BLaER1 treated with 17β-estradiol and CSF1 and Interleukin-3, amounts not matched to agents 10 nM and 100 nM (cell line): Measurements from ENCODE around the gene IMMP2L.

ENCODE experiments used
- H3K27ac ChIP-seq, 11 experiments: shearing (Covaris generic); formaldehyde crosslinking; 2 replicates each; pipeline ENCODE4 v1.8.1; 2022
- H3K27me3 ChIP-seq, 11 experiments: shearing (Covaris generic); formaldehyde crosslinking; 2 replicates each; pipeline ENCODE4 v1.8.1; 2022
- H3K36me3 ChIP-seq, 11 experiments: shearing (Covaris generic); formaldehyde crosslinking; 2 replicates each; pipeline ENCODE4 v1.8.1; 2022
- H3K4me1 ChIP-seq, 10 experiments: shearing (Covaris generic); formaldehyde crosslinking; 2 replicates each; pipeline ENCODE4 v1.8.1; 2022
- H3K4me2 ChIP-seq, 11 experiments: shearing (Covaris generic); formaldehyde crosslinking; 2 replicates each; pipeline ENCODE4 v1.8.1; 2022
- H3K4me3 ChIP-seq, 10 experiments: shearing (Covaris generic); formaldehyde crosslinking; 2 replicates each; pipeline ENCODE4 v1.8.1; 2022
- H3K9ac ChIP-seq, 11 experiments: shearing (Covaris generic); formaldehyde crosslinking; 2 replicates each; pipeline ENCODE4 v1.8.1; 2022
- H3K9me3 ChIP-seq, 11 experiments: shearing (Covaris generic); formaldehyde crosslinking; replicated peaks in 1 of 11; 2 replicates each; pipeline ENCODE4 v1.8.1; 2022
- H4K20me1 ChIP-seq, 11 experiments: shearing (Covaris generic); formaldehyde crosslinking; 2 replicates each; pipeline ENCODE4 v1.8.1; 2022
- Cebpa-rat ChIP-seq, 11 experiments: shearing (Covaris generic); IDR thresholded peaks; 2 replicates each; pipeline ENCODE4 v1.8.1; 2022

The IMMP2L gene

DNA sequence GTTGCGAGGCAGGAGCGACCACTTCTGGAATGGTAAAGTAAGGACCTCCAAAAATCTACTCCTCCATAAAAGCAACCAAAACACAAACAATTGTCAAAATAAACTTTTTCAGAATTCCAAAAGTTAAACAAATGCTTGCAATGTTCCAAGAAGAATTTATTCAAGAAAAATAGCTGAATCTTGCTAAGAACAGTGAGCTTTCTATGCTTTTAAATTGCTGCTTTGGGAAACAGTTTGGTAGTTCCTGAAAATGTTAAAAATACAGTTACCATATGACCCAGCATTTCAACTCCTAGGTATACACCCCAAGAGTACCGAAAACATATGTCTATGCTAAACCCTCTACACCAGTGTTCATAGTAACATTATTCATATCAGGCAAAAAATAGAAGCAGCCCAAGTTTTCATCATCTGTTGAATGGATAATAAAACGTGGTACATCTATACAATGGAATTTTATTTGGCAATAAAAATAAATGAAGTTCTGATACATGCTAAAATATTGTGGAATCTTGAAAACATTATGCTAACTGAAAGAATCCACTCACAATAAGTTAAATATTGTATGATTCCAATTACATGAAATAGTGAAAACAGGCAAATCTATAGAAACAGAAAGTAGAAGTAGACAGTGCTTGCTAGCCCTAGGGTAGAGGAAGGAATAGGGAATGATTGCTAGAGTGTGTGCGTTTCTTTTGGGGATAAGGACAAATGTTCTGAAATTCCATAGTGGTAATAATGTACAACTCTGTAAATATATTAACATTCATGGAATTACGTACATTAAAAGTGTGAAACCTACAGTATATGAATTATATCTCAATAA lies 414.4 kb downstream of the IMMP2L start:
- H3K9me3 ChIP-seq, result no peaks in the 10 kb centered on the region
- H3K27me3 ChIP-seq, result no peaks in the 10 kb centered on the region
- H4K20me1 ChIP-seq, result no peaks in the 10 kb centered on the region
- H3K36me3 ChIP-seq, result no peaks in the 10 kb centered on the region
- peaks cover 0 to 12% (median 0%) of the 10 kb centered on the region in 10 experiments; a peak in 2 of 20 replicates for H3K4me1 ChIP-seq
- no peak overlapping the region for H3K27ac ChIP-seq
- no peak for TF ChIP-seq Cebpa-rat (IDR thresholded peaks at IDR 0.05)
- H3K4me2 ChIP-seq, result no peak overlapping the region
- H3K4me3 ChIP-seq, result no peak overlapping the region
- no peak overlapping the region for H3K9ac ChIP-seq

- H4K20me1 ChIP-seq, result no peaks in the 10 kb centered on the region
- no peaks in the 10 kb centered on the region for H3K27me3 ChIP-seq
- no peaks in the 10 kb centered on the region for H3K9me3 ChIP-seq
- TF ChIP-seq Cebpa-rat (IDR thresholded peaks at IDR 0.05), result no peak
- no peak overlapping the region for H3K27ac ChIP-seq
- no peak overlapping the region for H3K4me2 ChIP-seq
- H3K9ac ChIP-seq, result no peak overlapping the region
- H3K4me1 ChIP-seq, result peaks cover 0 to 12% (median 0%) of the 10 kb centered on the region in 10 experiments; a peak in 2 of 20 replicates
- no peaks in the 10 kb centered on the region for H3K36me3 ChIP-seq
- no peak overlapping the region for H3K4me3 ChIP-seq
These were observed 416.2 kb downstream of the IMMP2L start for GRCh38 chr7:111146136-111146535.

- Histone ChIP-seq H3K27me3 (no peaks in the 10 kb centered on the region), H3K36me3 (no peaks in the 10 kb centered on the region), H3K9ac (no peak overlapping the region), H3K4me1 (peaks cover 0 to 14% (median 0%) of the 10 kb centered on the region in 10 experiments; a peak in 2 of 20 replicates), H3K9me3 (no peaks in the 10 kb centered on the region), H3K27ac (no peak overlapping the region), H4K20me1 (no peaks in the 10 kb centered on the region), H3K4me3 (no peak overlapping the region), H3K4me2 (no peak overlapping the region)
- no peak for TF ChIP-seq Cebpa-rat (IDR thresholded peaks at IDR 0.05)
These were observed 416.8 kb downstream of the IMMP2L start for GRCh38 chr7:111145472-111145871.

- peaks cover 7 to 50% (median 13%) of the 10 kb centered on the region in 10 experiments; a peak in 18 of 20 replicates for H3K4me1 ChIP-seq
- no peak overlapping the region for H3K9ac ChIP-seq
- H3K27ac ChIP-seq, result peak overlapping the region in 1 of 11 experiments; percentile 80; a peak in 1 of 22 replicates
- H3K27me3 ChIP-seq, result no peaks in the 10 kb centered on the region
- H3K4me2 ChIP-seq, result 0 out of 22 replicates have a peak overlapping the region, but pooled peaks of 1 of the 11 experiments have one; percentile 8
- H3K4me3 ChIP-seq, result no peak overlapping the region
- TF ChIP-seq Cebpa-rat (IDR thresholded peaks at IDR 0.05), result no peak
- H3K36me3 ChIP-seq, result no peaks in the 10 kb centered on the region
- H3K9me3 ChIP-seq, result no peaks in the 10 kb centered on the region
- no peaks in the 10 kb centered on the region for H4K20me1 ChIP-seq
These were observed 422.0 kb downstream of the IMMP2L start for GRCh38 chr7:111140091-111140865.

DNA sequence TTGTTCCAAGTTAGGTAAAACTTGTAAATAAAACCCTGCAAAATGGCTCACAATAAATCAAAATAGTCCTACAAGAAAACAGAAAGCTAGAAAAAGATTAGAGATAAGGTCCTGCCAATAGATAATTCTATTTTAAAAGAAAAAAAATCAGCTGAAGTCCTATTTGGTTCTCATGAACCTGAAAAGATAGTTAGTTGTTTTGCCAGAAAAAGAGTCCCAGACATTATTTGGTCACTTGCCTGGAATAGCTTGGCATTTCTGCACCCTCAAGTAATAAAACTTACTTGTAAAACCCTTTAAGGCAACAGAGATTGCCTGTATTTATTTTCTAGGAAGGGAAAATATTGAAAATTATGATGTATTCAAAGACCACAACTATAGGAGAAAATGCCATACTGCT lies 423.7 kb downstream of the IMMP2L start:
- Histone ChIP-seq H3K4me1 (peaks cover 7 to 41% (median 13%) of the 10 kb centered on the region in 10 experiments; a peak in 18 of 20 replicates), H3K9me3 (no peaks in the 10 kb centered on the region), H3K36me3 (no peaks in the 10 kb centered on the region), H3K4me2 (peak overlapping the region; percentile 8 to 82 (median 38); a peak in 17 of 22 replicates), H3K27me3 (no peaks in the 10 kb centered on the region), H3K27ac (peak overlapping the region in 4 of 11 experiments; percentile 59 to 80 (median 68); a peak in 6 of 22 replicates), H3K9ac (peak overlapping the region in 2 of 11 experiments; percentile 49 to 60; a peak in 2 of 22 replicates), H4K20me1 (no peaks in the 10 kb centered on the region), H3K4me3 (no peak overlapping the region)
- no peak for TF ChIP-seq Cebpa-rat (IDR thresholded peaks at IDR 0.05)

DNA sequence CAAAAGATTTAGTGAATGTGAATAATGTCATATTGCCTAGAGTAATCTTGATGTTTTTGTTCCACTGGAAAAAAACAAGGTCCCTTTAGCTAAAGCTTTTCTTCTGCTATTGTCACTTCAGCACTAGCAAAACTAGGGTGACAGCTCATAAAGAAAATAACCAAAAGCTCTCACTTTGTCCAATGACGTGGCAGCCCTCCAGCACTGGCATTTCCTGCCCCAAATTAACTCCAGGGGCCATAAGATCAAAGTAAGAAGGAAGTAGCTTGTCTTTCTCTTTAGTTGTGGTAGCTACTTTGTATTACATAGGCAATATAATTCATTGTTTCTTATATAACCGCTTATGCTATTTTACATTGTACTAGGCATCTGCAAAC lies 424.1 kb downstream of the IMMP2L start:
- peak overlapping the region in 3 of 11 experiments; percentile 39 to 60 (median 49); a peak in 5 of 22 replicates for H3K9ac ChIP-seq
- peak overlapping the region in 5 of 11 experiments; percentile 1 to 80 (median 62); a peak in 8 of 22 replicates for H3K27ac ChIP-seq
- no peaks in the 10 kb centered on the region for H4K20me1 ChIP-seq
- no peaks in the 10 kb centered on the region for H3K36me3 ChIP-seq
- H3K27me3 ChIP-seq, result no peaks in the 10 kb centered on the region
- peak overlapping the region; percentile 8 to 82 (median 38); a peak in 19 of 22 replicates for H3K4me2 ChIP-seq
- peaks cover 7 to 38% (median 13%) of the 10 kb centered on the region in 10 experiments; a peak in 18 of 20 replicates for H3K4me1 ChIP-seq
- no peak overlapping the region for H3K4me3 ChIP-seq
- no peaks in the 10 kb centered on the region for H3K9me3 ChIP-seq
- no peak for TF ChIP-seq Cebpa-rat (IDR thresholded peaks at IDR 0.05)

DNA sequence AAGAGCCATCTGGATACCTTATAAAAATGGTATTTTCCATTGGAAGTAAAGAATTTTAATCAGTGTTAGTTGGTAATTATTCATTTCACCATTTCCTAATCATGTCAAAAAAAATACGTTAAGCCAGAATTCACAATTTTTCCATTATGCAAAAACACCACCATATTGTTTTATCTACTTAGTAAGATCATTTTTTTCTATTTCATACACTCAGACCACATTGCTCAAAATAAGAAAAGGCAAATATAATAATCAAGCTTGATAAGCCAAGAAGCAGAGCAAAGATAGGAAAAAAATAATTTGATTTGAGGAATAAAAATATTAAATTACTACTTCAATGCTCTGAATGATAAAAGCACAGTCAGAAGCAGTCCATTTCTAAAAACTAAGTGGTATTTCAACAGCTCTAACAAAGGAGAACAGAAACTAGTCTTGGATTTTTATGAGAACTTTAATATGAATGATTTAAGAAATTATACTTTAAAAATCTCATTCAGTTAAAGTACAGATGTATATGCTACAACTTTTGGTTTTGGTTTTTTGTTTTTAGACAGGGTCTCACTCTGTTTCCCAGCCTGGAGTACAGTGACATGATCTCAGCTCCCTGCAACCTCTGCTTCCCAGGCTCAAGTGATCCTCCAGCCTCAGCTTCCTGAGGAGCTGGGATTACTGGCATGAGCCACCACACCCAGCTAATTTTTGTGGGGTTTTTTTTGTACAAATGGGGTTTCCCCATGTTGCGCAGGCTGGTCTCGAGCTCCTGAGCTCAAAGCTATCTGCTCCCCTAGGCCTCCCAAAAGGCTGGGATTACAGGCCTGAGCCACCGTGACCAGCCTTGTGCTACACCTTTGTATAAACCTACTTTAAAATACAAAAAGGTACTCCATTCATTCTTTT lies 424.7 kb downstream of the IMMP2L start:
- no peak for TF ChIP-seq Cebpa-rat (IDR thresholded peaks at IDR 0.05)
- no peak overlapping the region for H3K4me3 ChIP-seq
- no peaks in the 10 kb centered on the region for H4K20me1 ChIP-seq
- peak overlapping the region in 3 of 11 experiments; percentile 39 to 60 (median 49); a peak in 5 of 22 replicates for H3K9ac ChIP-seq
- peak overlapping the region; percentile 8 to 82 (median 38); a peak in 17 of 22 replicates for H3K4me2 ChIP-seq
- H3K36me3 ChIP-seq, result no peaks in the 10 kb centered on the region
- peak overlapping the region in 5 of 11 experiments; percentile 1 to 80 (median 62); a peak in 7 of 22 replicates for H3K27ac ChIP-seq
- H3K9me3 ChIP-seq, result no peaks in the 10 kb centered on the region
- no peaks in the 10 kb centered on the region for H3K27me3 ChIP-seq
- peaks cover 7 to 38% (median 13%) of the 10 kb centered on the region in 10 experiments; a peak in 18 of 20 replicates for H3K4me1 ChIP-seq

GRCh38 chr7:111132833-111133232 lies 429.5 kb downstream of the IMMP2L start:
- Histone ChIP-seq H3K36me3 (no peaks in the 10 kb centered on the region), H3K27me3 (no peaks in the 10 kb centered on the region), H3K9me3 (no peaks in the 10 kb centered on the region), H3K27ac (no peak overlapping the region), H3K4me3 (no peak overlapping the region), H4K20me1 (no peaks in the 10 kb centered on the region), H3K9ac (no peak overlapping the region), H3K4me2 (no peak overlapping the region), H3K4me1 (peaks cover under 1 to 13% (median 2%) of the 10 kb centered on the region in 10 experiments; a peak in 18 of 20 replicates)
- no peak for TF ChIP-seq Cebpa-rat (IDR thresholded peaks at IDR 0.05)
